Measurements from ENCODE around the gene OLFM1. TPM values are rescaled to one million over a fixed set of nuclear protein-coding genes. Genes with fewer than 3 reads are reported as not detected.

Gene OLFM1
- total and polyA plus RNA-seq, 2 of the 4 experiments (the other 2 are of a cell fraction), result 0.36 to 0.38 TPM

DNA sequence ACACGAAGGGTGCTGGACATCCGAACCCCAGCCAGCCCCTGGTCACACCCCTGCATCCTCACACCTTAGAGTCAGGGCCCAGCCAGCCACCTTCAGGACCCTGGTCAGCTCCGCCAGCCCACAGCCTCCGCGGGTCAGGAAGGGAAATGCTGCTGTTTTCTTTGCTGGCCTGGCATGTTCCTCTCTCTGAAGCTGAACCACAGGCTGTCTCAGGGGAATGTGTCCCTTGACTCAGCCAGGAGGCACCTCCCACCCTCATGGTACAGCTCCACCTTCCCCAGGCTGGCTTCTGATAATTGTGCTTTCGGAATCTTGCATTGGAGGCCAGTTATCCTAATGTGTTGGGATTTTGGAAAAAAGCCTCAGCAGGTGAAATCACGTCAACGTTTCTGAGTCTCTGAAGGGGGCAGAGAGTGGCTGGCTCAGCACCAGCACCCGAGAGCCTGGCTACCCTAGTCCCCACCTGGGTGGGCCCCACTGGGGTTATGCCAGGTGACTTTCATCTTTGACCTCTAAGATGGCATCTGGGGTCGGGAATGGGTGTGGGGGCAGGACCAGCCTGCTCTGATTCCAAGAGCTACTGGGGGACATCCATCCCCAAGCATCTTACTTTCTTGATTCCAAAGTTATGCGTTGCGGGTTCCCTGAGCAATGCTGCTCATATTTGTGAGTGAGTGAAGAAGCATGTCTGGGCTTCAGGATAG is 9.8 kb upstream of the OLFM1 start:
- ChIA-PET CTCF (no interaction called here), POLR2A (ENCODE audit: unreplicated experiment) (no interaction called here)
- Histone ChIP-seq H3K36me3 (ENCODE audit: control insufficient read depth, insufficient read depth, low read length) (no peaks in the 10 kb centered on the region), H4K91ac (ENCODE audit: insufficient read depth, low read depth, low read length) (no peak overlapping the region), H3K9me3 (ENCODE audit: control insufficient read depth, insufficient read depth, low read length) (no peaks in the 10 kb centered on the region), H3K4me1 (ENCODE audit: control insufficient read depth, insufficient read depth, low read length) (no peaks in the 10 kb centered on the region), H3K4me3 (ENCODE audit: insufficient read depth, low read depth, low read length) (no peak overlapping the region), H3K4ac (ENCODE audit: low read depth, low read length) (no peak overlapping the region), H4K8ac (ENCODE audit: low read depth in 2 of 2, low read length in 2 of 2) (no peak overlapping the region), H2BK15ac (ENCODE audit: low read depth, low read length) (no peak overlapping the region), H2BK5ac (ENCODE audit: low read depth, low read length, poor library complexity, severe bottlenecking) (no peak overlapping the region), H3K23ac (ENCODE audit: low read depth, low read length) (no peak overlapping the region), H2BK20ac (ENCODE audit: low read depth, low read length) (no peak overlapping the region), H3K9me1 (ENCODE audit: insufficient read depth, low read length) (no peaks in the 10 kb centered on the region), H2BK120ac (ENCODE audit: low read depth, low read length) (no peak overlapping the region), H3K14ac (replicated peaks; ENCODE audit: low read depth, low read length) (no peak overlapping the region), H3K18ac (ENCODE audit: low read depth, low read length) (no peak overlapping the region), H3K9ac (ENCODE audit: low read depth, low read length) (no peak overlapping the region), H3K4me2 (ENCODE audit: low read depth, low read length) (no peak overlapping the region), H2AFZ (replicated peaks; ENCODE audit: low read length, poor library complexity) (no peak overlapping the region), H4K5ac (ENCODE audit: low read depth, low read length) (no peak overlapping the region), H3K27ac (ENCODE audit: insufficient read depth, low read length) (no peak overlapping the region), H2AK9ac (replicated peaks; ENCODE audit: low read depth, low read length, poor library complexity) (no peak overlapping the region), H3K56ac (ENCODE audit: extremely low read depth, insufficient read depth, low read length) (no peak overlapping the region), H3K79me1 (ENCODE audit: low read depth in 1 of 2, low read length in 2 of 2) (no peaks in the 10 kb centered on the region), H2AK5ac (ENCODE audit: low read depth, low read length) (no peak overlapping the region), H4K20me1 (ENCODE audit: insufficient read depth, low read length) (no peaks in the 10 kb centered on the region), H3K27me3 (ENCODE audit: control insufficient read depth, insufficient read depth, low read length) (peaks cover 28% of the 10 kb centered on the region)
- DNase-seq (no peak), ATAC-seq (ENCODE audit: low read depth) (peak; percentile 56; the same call in 1 of the 2 replicates)
- no TSS peak for BruUV-seq (replicated peaks)
- 28% methylated on average over 2 of the region's 12 CpGs; no CpG with 5 or more reads in 1 of the 2 experiments for WGBS, 2 experiments (ENCODE audit: extremely low coverage in 2 of 2, insufficient read length in 1 of 2)
- in situ Hi-C loops (cut with MboI; ENCODE audit: low sequenced_read_pairs) (no loop called here), intact Hi-C loops (cut with micrococcal nuclease) (no loop called here), dilution Hi-C loops (cut with HindIII; ENCODE audit: low sequenced_read_pairs, unreplicated experiment) (no loop called here)
- no peak for TF ChIP-seq CHD1 (IDR thresholded peaks at IDR 0.05; ENCODE audit: low read depth, low read length)
- no peak for TF ChIP-seq CEBPB (IDR thresholded peaks at IDR 0.05; ENCODE audit: low read depth, low read length)
- TF ChIP-seq FOS (IDR thresholded peaks at IDR 0.05; ENCODE audit: low read depth, low read length), result no peak
- TF ChIP-seq MAFK (IDR thresholded peaks at IDR 0.05; ENCODE audit: low read depth, low read length), result no peak
- TF ChIP-seq SMC3 (IDR thresholded peaks at IDR 0.05; ENCODE audit: low read depth, low read length), result no peak
- TF ChIP-seq RFX5 (IDR thresholded peaks at IDR 0.05; ENCODE audit: low read depth, low read length), result no peak
- TF ChIP-seq POLR2A (IDR thresholded peaks at IDR 0.05; ENCODE audit: low read depth, low read length), result no peak

All from IMR-90 (cell line).